HG02870 (cell line): Measurements from ENCODE around the gene SLC2A9.
"Not testable (repeated sequence)": the region's sequence is repeated elsewhere in the genome, so short reads cannot be mapped to it uniquely, and the experiment has no call there.

Source experiments
- ATAC-seq: cut with Tn5 transposase; IDR thresholded peaks from one replicate; pipeline ENCODE4 v1.9.1; 2021; ENCODE audit warnings: mild to moderate bottlenecking, moderate library complexity; ENCODE audit not compliant: unreplicated experiment

The SLC2A9 gene

GRCh38 chr4:9847968-9848748 lies 173.1 kb downstream of the SLC2A9 start:
- no peak for ATAC-seq

DNA sequence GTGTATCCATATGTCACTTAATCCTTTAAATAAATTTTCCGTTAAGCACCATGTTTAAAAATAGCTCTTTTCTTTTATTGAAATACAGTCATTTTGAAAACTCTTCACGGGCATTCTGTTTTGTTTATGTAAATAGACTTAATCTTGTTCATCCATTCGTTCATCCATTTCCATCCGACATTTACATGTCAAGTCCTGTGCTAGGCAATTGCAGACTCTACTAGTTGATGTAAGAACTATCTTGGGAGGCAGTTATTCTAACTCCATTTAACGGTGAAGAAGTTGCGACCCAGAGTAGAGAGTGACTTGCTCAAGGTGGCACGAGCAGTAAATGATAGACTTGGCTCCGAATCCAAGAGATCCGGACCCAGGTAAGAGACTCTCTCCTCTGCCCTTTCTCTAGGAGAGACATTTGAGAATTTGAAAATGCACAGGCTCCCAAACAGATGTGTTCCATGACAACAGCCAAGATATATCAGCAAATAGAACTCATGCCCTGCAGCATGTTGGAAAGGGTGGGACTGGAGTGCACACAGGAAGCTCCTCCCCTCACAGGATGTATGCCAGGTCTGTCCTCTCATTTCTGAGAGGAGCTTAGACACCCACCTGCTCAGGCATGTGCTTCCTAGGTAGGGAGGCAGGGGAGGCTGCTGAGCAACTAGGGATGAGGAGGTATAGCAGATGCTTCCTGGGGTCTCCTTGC lies 175.4 kb downstream of the SLC2A9 start:
- no peak for ATAC-seq

- ATAC-seq, result no peak
These were observed 180.2 kb downstream of the SLC2A9 start for GRCh38 chr4:9841072-9841471.

- no peak for ATAC-seq
These were observed 185.9 kb downstream of the SLC2A9 start for GRCh38 chr4:9835430-9835829.

GRCh38 chr4:9833421-9833820 lies 187.9 kb downstream of the SLC2A9 start:
- no peak for ATAC-seq

DNA sequence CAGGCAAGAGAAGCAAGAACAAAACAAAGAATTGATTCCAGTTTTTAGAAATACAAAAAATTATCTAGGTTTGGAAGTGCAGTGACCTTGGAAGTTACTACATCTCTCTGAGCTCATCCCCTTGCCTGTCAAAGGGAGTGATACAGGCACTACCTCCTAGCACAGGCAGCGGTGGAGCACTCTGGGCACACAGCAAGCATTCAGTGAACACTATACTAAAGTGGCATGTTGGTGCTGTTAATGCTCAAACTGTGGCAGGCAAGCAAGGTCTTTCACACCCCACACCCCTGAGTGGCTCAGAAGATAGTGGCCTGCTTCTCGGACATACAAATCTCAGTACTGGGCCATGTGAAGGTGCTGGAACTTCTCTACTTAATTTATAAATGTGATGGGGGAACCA lies 188.7 kb downstream of the SLC2A9 start:
- ATAC-seq, result no peak

- ATAC-seq, result no peak
These were observed 194.7 kb downstream of the SLC2A9 start for GRCh38 chr4:9826551-9826950.

GRCh38 chr4:9825049-9825448 lies 196.2 kb downstream of the SLC2A9 start:
- no peak for ATAC-seq

- ATAC-seq, result no peak
These were observed 201.0 kb downstream of the SLC2A9 start for GRCh38 chr4:9820343-9820742.

- no peak for ATAC-seq
These were observed 205.0 kb downstream of the SLC2A9 start for GRCh38 chr4:9816285-9816684.

- peak; percentile 90 for ATAC-seq
These were observed 208.6 kb downstream of the SLC2A9 start for GRCh38 chr4:9812501-9813340.

GRCh38 chr4:9811806-9812205 lies 209.5 kb downstream of the SLC2A9 start:
- ATAC-seq, result no peak

GRCh38 chr4:9808077-9808476 lies 213.2 kb downstream of the SLC2A9 start:
- no peak for ATAC-seq

GRCh38 chr4:9804918-9805317 lies 216.4 kb downstream of the SLC2A9 start:
- ATAC-seq, result no peak

DNA sequence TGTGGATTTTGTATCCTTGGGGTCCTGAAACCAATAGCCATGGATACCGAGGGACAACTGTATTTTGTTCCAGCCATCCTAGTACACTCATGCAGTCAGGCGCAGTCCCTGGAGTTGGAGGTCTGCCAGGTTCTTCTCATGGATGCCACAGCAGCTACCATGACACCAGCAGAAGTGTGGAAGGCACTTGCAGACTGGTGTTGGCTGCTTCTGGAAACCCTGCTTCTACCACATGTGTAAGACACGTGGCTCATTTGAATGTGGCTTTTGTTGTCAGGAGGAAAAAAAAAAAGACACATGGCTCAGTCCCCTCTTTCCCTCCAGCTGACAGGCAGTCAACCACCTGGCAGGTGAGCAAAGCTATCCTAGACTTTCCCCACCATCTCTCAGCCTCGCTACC lies 220.4 kb downstream of the SLC2A9 start:
- ATAC-seq, result no peak

DNA sequence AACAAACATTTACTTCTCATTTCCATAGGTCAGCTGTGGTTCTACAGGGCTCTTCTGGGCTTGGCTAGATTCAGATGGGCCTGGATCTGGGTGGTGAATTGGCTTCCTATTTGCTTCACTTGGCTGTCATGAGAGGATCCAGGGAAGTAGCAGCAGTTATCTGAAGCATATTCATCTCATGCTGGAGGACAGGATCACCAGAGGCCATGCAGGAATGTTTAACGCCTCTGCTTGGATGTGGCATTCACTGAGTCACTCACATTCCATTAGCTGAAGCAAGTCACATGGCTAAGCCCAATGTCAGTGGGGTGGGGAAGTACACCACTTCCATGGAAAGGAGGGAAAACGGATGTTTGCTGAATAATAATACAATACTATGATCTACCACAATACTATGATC lies 224.7 kb downstream of the SLC2A9 start:
- ATAC-seq, result not testable (repeated sequence)

GRCh38 chr4:9792381-9792780 lies 228.9 kb downstream of the SLC2A9 start:
- ATAC-seq, result no peak

- ATAC-seq, result not testable (repeated sequence)
These were observed 235.4 kb downstream of the SLC2A9 start for GRCh38 chr4:9785891-9786290.

GRCh38 chr4:9782136-9782436 lies 239.2 kb downstream of the SLC2A9 start:
- no peak for ATAC-seq

DNA sequence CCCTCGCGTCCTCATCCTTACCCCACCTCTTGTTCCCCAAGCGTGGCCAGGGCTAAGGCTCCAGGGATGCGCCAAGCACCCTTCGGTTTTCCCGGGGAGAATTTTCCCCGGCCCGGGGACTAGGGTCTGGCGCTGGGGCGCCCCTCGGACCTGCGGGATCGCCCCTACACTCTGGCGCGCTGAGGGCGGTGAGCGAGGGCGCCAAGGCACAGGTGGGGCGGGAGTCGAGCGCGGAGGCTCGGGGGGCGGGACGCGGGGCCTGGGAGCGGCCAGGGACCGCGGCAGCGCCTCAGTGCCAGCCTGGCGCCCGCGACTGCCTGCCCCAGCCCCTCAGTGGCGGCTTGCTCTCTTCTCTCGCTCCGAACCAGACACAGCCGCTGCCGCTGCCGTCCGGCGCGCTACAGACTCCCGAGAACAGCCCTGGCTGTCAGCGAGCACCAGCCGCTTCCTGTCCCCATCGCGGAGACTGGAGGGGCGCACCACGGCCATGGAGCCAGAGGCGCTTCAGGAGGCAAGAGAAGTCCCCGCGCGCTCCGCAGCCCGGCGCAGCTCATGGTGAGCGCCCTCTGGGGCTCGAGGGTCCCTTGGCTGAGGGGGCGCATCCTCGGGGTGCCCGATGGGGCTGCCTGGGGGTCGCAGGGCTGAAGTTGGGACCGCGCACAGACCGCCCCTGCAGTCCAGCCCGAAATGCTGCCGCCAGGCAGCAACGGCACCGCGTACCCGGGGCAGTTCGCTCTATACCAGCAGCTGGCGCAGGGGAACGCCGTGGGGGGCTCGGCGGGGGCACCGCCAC lies 239.8 kb downstream of the SLC2A9 start, which contains the start of gene DRD5:
DRD5 (plus strand) TSS at position 292 of the 793 bp plus-strand sequence; CDS start at position 688, 396 bp downstream.
- no peak for ATAC-seq
